GM12864 (cell line): ENCODE measurements around the gene COA8.
A peak's percentile ranks its signal among the peaks of the same experiment; 100 is the strongest.

Source experiments
- DNase-seq: peaks from one replicate; pipeline ENCODE4 v3.0.0-alpha.2; 2011; ENCODE audit warnings: low read depth
- H3K4me3 ChIP-seq: 2 replicates; pipeline ENCODE4 v1.5.1; 2011; ENCODE audit warnings: mild to moderate bottlenecking, low read depth, low read length, control low read depth
- CTCF ChIP-seq: IDR thresholded peaks from 2 replicates; pipeline ENCODE4 v1.5.1; 2011; ENCODE audit warnings: low read depth, mild to moderate bottlenecking, moderate library complexity, low read length, control low read depth, inconsistent platforms; ENCODE audit errors: missing control alignments

The COA8 gene

GRCh38 chr14:103556946-103557758, 5.6 kb upstream of the COA8 start:
- no peak overlapping the region for H3K4me3 ChIP-seq
- DNase-seq, result no peak

GRCh38 chr14:103558071-103558882, 4.5 kb upstream of the COA8 start:
- H3K4me3 ChIP-seq, result no peak overlapping the region
- no peak for TF ChIP-seq CTCF
- DNase-seq, result no peak

More at GRCh38 chr14:103556946-103557758, 5.6 kb upstream of the COA8 start:
- no peak for TF ChIP-seq CTCF

DNA sequence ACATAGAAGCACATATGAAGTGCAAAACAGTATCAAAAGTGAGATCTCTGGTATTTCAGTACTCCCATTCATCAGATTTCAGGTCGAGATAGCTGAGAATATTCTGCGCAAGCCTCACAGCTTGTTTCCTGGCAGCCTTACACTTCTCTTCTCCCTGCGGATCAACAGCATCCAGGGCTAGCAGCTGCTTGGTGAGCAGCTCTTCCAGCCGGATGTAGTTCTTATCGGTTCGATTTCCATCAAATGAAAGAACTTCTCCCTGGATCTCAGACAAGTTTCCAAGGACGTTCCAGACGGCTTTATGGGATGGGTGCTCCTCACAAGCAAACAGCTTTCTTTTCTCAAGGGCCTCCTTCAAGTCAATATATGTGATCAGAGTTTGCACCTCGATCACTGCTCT, 3.0 kb upstream of the COA8 start:
- no peak for TF ChIP-seq CTCF
- no peak for DNase-seq
- no peak overlapping the region for H3K4me3 ChIP-seq

- no peak for TF ChIP-seq CTCF
- H3K4me3 ChIP-seq, result peak overlapping the region; percentile 99
- DNase-seq, result no peak
Observed at GRCh38 chr14:103560691-103561090, 2.1 kb upstream of the COA8 start.

DNA sequence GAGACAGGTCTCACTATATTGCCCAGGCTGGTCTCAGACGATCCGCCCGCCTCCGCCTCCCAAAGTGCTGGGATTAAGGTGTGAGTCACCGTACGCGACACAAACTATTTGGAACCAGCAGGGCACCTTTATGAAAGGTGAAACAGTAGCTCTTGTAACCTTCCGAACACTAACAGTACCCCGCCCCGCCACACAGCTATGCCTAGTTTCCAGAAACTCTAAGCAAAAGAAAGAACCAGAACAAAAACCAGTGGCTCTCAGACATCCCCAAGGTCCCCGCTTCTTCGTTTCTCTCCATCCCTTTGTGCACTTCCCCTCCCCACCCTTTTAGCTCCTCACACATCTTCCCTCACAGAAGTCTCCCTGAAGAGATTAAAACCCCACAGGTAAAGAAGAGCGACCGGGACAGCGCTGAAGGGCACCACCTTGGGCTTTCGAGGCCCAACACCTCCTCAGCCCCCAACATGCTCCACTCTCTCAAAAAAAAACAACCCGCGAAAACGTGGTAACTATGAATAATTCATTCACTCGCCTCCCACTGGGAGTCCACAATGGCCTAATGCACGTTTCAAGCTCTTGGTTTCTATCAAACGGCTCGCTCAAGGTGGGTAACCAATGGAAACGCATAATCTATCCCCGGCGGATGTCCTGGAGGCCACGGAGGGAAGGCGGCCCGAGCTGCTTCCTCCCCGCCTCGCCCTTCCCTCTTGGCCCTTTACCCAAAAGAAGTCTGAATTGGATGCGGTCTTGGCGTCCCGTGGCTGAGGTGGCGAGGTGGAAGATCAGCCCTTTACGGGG, 1.2 kb upstream of the COA8 start:
- peak overlapping the region; percentile 99 for H3K4me3 ChIP-seq
- no peak for DNase-seq
- no peak for TF ChIP-seq CTCF

- DNase-seq, result no peak
- TF ChIP-seq CTCF, result no peak
- peak overlapping the region; percentile 99 for H3K4me3 ChIP-seq
Observed at GRCh38 chr14:103562179-103562428, 656 bp upstream of the COA8 start.
